SH-SY5Y (cell line): ENCODE results near the gene MEPCE.

Experiments used
- GATA2 ChIP-seq: IDR thresholded peaks from 2 replicates; pipeline ENCODE4 v1.6.1; 2011; ENCODE audit warnings: mild to moderate bottlenecking, low read depth, low read length
- GATA3 ChIP-seq: IDR thresholded peaks from 2 replicates; pipeline ENCODE4 v1.6.1; 2011; ENCODE audit warnings: low read depth, mild to moderate bottlenecking, low read length, moderate library complexity

DNA sequence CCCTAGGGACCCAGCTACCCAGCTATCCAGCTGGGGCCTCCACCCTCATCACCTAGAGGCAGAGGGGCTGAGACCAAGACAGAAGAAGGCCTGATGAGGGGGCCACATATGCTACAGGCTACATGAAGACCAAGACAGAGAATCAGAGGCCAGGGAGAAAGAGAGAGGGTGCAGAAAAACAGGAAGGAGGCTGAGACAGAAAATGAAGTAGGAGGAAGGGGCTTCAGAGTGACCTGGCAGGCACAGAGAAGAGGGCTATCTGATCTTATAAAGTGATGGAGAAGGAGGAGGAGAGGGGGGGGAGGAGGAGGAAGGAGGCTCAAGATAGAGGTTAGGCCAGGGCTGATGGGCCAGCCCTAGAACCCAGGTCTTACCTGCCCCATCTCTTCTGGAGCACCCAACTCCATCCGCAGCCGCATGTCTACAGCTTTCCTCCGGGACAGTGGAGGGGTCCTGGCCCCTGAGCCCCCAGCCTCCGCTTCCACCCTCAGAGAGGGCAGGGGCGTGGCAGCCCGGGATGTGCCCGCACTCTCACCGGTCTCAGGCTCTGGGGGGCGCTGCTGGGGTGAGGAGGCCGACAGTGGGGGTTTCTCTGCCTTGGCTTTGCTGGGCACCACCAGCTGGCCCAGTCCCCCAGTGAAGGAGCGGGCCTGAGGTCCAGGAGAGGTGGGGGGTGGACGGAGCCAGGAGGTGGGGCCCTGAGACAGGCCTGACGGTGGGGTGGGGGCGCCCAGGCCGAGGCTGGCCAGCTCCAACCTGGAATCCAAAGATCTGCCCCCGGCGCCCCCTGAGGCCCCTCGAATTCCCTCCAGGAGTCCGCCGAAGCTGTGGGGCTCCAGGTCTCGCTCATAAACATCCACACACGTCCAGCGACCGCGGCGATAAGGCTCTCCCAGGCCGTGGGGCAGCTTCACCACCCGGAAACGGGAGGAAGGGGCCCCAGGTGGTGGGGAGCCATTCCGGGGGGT lies 47.6 kb downstream of the MEPCE start:
- TF ChIP-seq GATA2 = no peak
- no peak for TF ChIP-seq GATA3
